BE2C (cell line): Measurements from ENCODE around the gene CALML5.

Experiments used
- DNase-seq: peaks from one replicate; pipeline ENCODE4 v3.0.0-alpha.2; 2020
- H3K27me3 ChIP-seq: fragments of 250-450 bp; sonication (Bioruptor Pico); 2 replicates; pipeline ENCODE4 v1.5.1; 2020; ENCODE audit warnings: mild to moderate bottlenecking
- H3K36me3 ChIP-seq: fragments of 250-450 bp; sonication (Bioruptor Pico); 2 replicates; pipeline ENCODE4 v1.5.1; 2020; ENCODE audit warnings: mild to moderate bottlenecking
- H3K4me1 ChIP-seq: fragments of 250-450 bp; sonication (Bioruptor Pico); 2 replicates; pipeline ENCODE4 v1.5.1; 2020
- H3K4me3 ChIP-seq: 2 replicates; pipeline ENCODE4 v1.5.1; 2011; ENCODE audit warnings: low read depth, low read length
- H3K9me3 ChIP-seq: fragments of 250-450 bp; sonication (Bioruptor Pico); 2 replicates; pipeline ENCODE4 v1.5.1; 2020
- TF ChIP-seq, protein P1 (sequence below): IDR thresholded peaks from 2 replicates; pipeline ENCODE4 v1.5.1; 2012; ENCODE audit warnings: mild to moderate bottlenecking, low read depth, low read length

Gene CALML5

DNA sequence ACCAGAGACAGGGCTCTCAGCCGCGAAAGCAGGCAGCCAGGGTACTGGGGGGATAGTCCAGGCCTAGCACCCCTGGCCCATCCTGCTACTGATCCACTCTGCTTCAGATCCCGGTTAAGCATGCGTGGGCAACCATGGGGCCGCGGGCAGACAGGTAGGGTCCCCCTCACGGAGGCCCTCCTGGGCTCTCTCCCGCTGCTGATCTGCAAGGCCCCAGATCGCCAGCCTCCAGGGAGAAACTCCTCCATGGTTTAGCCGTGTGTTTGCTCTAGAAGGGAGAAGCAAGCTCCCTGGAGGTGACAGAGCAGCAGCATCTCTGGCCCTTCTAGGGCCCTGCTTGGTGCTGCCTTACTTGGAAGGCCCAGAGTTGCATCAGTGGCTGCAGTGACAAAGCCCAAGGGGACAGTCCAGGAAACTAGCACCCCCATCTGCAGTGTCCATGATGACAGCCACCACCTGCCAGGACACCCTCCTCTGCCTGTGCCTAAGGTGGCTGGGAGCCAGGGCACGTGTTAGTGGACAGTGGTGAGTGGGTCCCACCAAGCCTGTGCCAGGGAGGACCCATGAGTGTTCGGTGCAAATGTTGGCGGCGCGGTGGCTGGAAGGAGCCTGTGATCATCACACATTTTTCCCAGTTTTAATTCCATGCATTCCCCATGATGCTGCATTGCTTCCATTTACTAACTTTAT, 29.2 kb downstream of the CALML5 start:
- no peak for DNase-seq

DNA sequence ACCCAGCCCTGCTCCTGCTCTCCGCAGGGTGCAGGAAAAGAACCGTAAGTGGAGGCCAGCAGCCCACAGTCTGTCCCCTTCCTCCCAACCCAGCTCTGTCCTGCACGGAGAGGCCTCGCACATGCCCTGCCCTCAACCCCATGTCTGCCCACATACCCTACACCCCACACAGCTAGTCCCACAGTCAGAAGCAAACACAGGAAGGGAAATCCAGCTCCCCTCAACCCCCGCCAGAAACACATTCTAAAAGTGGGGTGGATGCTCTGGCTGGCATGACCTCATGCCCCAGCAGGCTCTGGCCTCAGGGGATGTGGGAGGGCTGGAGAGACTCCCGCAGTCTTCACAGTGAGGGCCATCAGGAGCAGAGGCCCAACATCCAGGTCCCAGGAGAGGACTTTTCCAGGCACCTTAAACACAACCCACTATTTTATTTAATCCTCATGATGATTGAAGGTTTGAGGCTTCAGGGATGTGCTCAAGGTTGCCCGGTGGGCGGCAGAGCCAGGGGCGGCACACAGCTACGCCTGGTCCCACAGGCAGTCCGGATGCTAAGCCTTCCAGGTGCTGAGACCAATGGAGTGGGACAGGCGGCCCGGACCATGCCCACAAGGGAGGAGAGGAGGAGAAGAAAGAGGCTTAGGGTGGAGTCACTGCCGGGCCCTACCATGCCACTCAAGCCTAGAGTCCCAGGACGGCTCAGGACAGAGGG, 29.9 kb downstream of the CALML5 start:
- TF ChIP-seq, protein P1, sequence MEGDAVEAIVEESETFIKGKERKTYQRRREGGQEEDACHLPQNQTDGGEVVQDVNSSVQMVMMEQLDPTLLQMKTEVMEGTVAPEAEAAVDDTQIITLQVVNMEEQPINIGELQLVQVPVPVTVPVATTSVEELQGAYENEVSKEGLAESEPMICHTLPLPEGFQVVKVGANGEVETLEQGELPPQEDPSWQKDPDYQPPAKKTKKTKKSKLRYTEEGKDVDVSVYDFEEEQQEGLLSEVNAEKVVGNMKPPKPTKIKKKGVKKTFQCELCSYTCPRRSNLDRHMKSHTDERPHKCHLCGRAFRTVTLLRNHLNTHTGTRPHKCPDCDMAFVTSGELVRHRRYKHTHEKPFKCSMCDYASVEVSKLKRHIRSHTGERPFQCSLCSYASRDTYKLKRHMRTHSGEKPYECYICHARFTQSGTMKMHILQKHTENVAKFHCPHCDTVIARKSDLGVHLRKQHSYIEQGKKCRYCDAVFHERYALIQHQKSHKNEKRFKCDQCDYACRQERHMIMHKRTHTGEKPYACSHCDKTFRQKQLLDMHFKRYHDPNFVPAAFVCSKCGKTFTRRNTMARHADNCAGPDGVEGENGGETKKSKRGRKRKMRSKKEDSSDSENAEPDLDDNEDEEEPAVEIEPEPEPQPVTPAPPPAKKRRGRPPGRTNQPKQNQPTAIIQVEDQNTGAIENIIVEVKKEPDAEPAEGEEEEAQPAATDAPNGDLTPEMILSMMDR: no peak
- H3K27me3 ChIP-seq: no peaks in the 10 kb centered on the region
- DNase-seq: no peak

More for the DNA sequence above, 29.2 kb downstream of the CALML5 start:
- no peaks in the 10 kb centered on the region for H3K9me3 ChIP-seq
- no peaks in the 10 kb centered on the region for H3K36me3 ChIP-seq
- TF ChIP-seq, protein P1: no peak
- H3K4me3 ChIP-seq: no peak overlapping the region
- no peaks in the 10 kb centered on the region for H3K27me3 ChIP-seq
- H3K4me1 ChIP-seq: no peaks in the 10 kb centered on the region

GRCh38 chr10:5468262-5469106, 30.9 kb downstream of the CALML5 start:
- Histone ChIP-seq H3K4me3 (no peak overlapping the region), H3K27me3 (no peaks in the 10 kb centered on the region), H3K4me1 (no peaks in the 10 kb centered on the region), H3K9me3 (no peaks in the 10 kb centered on the region), H3K36me3 (no peaks in the 10 kb centered on the region)
- no peak for DNase-seq
- TF ChIP-seq, protein P1: no peak

More for the DNA sequence above, 29.9 kb downstream of the CALML5 start:
- no peaks in the 10 kb centered on the region for H3K4me1 ChIP-seq
- H3K36me3 ChIP-seq: no peaks in the 10 kb centered on the region
- no peaks in the 10 kb centered on the region for H3K9me3 ChIP-seq
- H3K4me3 ChIP-seq: no peak overlapping the region

DNA sequence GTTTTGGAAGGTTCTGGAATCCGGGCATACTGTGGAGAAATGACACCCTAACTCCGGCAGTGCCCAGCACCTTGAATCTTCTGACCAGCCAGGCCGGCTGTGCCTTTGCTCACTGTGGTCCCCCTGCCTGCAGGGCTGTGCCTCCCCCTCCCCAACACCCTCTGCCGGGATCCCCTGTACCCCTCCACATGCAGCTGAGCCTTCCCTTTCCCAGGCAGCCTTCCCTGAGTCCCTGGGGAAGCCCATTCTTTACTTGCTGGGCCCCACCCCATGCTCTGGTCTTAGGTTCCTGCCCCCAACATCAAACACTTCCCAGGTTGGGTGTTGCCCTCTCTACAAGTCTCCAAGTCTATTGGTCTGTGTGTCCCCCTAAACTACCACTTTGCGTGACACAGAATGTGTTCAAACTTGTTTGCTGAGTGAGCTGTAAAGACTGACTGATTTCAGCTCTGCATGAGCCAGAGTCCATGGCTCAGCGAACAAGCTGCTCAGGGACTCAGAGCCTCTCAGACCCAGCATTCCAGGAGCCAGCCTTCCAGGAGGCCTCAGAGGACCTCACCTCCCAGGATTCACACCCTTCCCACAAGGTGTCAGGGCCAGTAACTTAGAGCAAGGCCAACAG, 31.6 kb downstream of the CALML5 start:
- H3K9me3 ChIP-seq: no peaks in the 10 kb centered on the region
- TF ChIP-seq, protein P1: no peak
- no peaks in the 10 kb centered on the region for H3K27me3 ChIP-seq
- H3K4me1 ChIP-seq: no peaks in the 10 kb centered on the region
- no peak overlapping the region for H3K4me3 ChIP-seq
- no peak for DNase-seq
- H3K36me3 ChIP-seq: no peaks in the 10 kb centered on the region

DNA sequence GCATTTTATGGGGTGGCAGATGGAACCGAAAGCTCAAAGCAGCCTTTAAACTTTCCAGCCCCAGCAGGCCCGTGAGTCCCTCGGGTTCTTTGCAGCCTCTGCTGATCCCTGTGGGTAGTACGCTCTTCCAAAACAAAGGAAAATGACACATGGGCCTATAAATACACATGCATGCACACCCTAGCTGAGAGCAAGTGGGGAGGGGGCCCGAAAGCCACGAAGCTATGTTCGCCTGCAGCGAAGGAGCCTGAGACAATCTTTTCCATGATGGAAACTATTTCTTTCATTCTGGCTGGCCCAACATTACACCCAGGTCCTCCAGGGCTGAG, 32.2 kb downstream of the CALML5 start:
- Histone ChIP-seq H3K36me3 (no peaks in the 10 kb centered on the region), H3K27me3 (no peaks in the 10 kb centered on the region), H3K4me1 (no peaks in the 10 kb centered on the region), H3K9me3 (no peaks in the 10 kb centered on the region), H3K4me3 (no peak overlapping the region)
- TF ChIP-seq, protein P1: no peak
- no peak for DNase-seq
